Measurements from ENCODE around the gene PEX11G.

Gene PEX11G

DNA sequence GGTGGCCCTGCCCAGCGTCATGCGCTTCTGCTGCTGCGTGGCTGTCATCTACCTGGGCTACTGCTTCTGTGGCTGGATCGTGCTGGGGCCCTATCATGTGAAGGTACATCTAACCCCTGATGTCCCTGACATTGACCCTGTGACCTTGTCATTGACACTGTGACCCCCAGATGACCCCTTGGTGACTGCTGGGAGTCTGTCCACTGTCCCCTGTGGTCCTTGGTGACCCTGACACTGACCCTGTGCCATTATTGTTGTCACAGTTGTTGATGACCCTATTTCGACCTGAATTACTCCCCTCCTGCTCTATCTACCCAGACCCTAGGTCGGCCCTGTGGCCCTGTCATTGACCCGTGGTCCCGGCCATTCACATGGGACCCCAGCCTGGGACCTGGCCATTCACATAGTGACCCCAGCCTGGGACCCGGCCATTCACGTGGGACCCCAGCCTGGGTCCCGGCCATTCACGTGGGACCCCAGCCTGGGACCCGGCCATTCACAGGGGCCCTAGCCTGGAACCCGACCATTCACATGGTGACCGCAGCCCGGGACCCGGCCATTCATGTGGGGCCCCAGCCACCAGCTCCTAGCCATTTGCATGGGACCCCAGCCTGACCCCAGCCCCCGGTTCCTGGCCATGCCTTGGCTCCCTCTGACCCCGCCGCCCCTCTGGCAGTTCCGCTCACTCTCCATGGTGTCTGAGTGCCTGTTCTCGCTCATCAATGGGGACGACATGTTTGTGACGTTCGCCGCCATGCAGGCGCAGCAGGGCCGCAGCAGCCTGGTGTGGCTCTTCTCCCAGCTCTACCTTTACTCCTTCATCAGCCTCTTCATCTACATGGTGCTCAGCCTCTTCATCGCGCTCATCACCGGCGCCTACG is 41.0 kb upstream of the PEX11G start:
- H3K4me3 ChIP-seq (ENCODE audit: low read depth, low read length) = no peak overlapping the region
- TF ChIP-seq, protein P1, sequence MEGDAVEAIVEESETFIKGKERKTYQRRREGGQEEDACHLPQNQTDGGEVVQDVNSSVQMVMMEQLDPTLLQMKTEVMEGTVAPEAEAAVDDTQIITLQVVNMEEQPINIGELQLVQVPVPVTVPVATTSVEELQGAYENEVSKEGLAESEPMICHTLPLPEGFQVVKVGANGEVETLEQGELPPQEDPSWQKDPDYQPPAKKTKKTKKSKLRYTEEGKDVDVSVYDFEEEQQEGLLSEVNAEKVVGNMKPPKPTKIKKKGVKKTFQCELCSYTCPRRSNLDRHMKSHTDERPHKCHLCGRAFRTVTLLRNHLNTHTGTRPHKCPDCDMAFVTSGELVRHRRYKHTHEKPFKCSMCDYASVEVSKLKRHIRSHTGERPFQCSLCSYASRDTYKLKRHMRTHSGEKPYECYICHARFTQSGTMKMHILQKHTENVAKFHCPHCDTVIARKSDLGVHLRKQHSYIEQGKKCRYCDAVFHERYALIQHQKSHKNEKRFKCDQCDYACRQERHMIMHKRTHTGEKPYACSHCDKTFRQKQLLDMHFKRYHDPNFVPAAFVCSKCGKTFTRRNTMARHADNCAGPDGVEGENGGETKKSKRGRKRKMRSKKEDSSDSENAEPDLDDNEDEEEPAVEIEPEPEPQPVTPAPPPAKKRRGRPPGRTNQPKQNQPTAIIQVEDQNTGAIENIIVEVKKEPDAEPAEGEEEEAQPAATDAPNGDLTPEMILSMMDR (IDR thresholded peaks at IDR 0.05; ENCODE audit: borderline replicate concordance, insufficient read depth, low read depth, low read length) = no peak

DNA sequence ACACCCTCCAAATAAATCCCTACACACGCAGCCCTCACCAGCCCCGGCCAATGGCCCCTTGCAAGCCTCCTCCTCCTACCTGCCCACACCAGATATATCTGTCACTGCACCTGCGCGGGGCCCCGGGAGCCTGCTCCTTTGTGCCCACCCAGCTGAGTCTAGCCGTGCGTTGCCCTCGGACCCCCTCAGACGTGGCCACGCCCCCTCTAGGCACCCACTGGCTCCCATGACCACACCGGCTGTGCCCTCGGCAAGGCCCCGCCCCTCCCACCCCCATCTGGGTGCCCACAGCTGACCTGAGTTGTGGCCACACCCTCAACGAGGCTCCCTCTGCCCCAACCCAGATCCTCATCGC is 40.4 kb upstream of the PEX11G start:
- no peak overlapping the region for H3K4me3 ChIP-seq (ENCODE audit: low read depth, low read length)
- TF ChIP-seq, protein P1 (IDR thresholded peaks at IDR 0.05; ENCODE audit: borderline replicate concordance, insufficient read depth, low read depth, low read length) = no peak

DNA sequence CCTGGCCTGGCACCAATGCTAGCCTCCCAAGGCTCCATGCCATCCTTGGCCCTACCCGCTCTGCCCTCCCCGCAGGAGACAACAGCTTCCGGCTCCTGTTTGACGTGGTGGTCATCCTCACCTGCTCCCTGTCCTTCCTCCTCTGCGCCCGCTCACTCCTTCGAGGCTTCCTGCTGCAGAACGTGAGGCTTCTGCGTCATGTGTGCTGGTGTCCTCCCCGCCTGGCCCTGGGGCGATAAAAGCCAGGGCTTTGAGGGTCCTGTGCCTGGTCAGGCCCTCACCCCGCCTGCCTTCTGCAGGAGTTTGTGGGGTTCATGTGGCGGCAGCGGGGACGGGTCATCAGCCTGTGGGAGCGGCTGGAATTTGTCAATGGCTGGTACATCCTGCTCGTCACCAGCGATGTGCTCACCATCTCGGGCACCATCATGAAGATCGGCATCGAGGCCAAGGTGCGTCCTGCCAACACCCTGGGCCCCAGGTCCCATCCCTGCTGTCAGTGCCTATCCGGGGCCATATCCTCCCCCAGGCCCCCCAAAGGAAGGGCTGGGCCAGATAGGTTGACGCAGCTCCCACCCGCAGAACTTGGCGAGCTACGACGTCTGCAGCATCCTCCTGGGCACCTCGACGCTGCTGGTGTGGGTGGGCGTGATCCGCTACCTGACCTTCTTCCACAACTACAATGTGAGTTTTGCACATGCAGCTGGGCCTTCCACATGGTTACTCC is 39.8 kb upstream of the PEX11G start:
- no peak overlapping the region for H3K4me3 ChIP-seq (ENCODE audit: low read depth, low read length)
- TF ChIP-seq, protein P1 (IDR thresholded peaks at IDR 0.05; ENCODE audit: borderline replicate concordance, insufficient read depth, low read depth, low read length) = no peak

DNA sequence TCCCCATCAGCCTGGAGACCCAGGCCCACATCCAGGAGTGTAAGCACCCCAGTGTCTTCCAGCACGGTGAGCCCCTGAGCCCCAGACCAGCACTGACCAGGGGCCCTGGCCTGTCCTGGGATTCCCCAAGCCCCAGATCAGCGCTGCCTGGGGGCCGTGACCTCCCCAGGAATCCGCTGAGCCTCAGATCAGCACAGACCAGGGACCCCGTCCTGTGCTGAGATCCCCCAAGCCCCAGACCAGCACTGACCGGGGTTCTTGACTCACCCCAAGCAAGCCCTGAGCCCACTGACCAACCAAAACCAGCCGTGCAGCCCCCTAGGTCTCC is 39.3 kb upstream of the PEX11G start:
- H3K4me3 ChIP-seq (ENCODE audit: low read depth, low read length) = no peak overlapping the region
- TF ChIP-seq, protein P1 (IDR thresholded peaks at IDR 0.05; ENCODE audit: borderline replicate concordance, insufficient read depth, low read depth, low read length) = no peak

DNA sequence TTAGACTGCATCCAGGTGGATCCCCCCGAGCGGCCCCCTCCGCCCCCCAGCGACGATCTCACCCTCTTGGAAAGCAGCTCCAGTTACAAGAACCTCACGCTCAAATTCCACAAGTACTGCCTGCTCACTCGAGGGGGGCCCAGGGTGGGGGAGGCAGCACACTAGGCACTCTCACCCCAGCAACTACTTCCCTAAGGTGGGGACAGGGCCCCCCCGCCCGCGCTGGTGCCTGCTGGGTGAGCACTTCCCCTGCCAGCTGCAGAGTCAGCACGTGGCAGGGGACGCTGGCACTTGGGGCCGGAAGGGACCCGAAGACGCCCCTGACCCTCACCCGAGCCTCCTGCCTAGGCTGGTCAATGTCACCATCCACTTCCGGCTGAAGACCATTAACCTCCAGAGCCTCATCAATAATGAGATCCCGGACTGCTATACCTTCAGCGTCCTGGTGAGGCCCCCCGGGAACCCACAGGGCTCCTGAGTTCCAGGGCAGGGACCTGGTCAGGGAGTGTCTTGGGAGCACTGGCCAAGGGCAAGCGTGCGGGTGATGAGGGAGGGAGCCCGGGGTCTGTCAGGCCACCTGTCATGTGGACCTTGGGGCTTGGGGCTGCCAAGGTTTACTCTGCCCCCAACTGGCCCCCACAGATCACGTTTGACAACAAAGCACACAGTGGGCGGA is 38.8 kb upstream of the PEX11G start:
- H3K4me3 ChIP-seq (ENCODE audit: low read depth, low read length) = no peak overlapping the region
- TF ChIP-seq, protein P1 (IDR thresholded peaks at IDR 0.05; ENCODE audit: borderline replicate concordance, insufficient read depth, low read depth, low read length) = no peak

DNA sequence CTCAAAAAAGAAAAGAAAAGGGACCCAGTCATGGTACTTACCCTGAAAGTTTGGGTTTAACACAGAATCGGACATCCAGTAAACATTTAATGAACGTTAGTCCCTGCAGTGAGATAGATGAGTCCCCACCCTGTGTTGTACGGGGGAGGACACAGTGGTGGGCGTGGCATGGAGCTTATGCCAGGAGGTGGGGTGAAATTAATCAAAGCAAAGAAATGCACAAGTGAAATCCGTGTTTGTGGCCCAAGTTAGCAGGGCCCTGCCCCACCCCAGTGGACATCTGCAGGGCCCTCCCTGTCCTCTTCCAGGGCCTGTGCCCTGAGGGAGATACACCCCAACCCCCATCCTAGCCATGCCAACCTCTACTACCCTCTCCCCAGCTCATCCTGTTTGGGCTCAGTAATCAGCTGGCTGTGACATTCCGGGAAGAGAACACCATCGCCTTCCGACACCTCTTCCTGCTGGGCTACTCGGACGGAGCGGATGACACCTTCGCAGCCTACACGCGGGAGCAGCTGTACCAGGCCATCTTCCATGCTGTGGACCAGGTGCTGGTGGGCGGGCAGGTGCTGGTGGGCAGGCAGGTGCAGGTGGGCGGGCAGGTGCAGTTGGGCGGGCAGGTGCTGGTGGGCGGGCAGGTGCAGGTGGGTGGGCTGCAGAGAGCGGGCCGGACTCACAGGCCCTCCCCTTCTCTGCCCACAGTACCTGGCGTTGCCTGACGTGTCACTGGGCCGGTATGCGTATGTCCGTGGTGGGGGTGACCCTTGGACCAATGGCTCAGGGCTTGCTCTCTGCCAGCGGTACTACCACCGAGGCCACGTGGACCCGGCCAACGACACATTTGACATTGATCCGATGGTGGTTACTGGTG is 37.5 kb upstream of the PEX11G start:
- H3K4me3 ChIP-seq (ENCODE audit: low read depth, low read length) = no peak overlapping the region
- TF ChIP-seq, protein P1 (IDR thresholded peaks at IDR 0.05; ENCODE audit: borderline replicate concordance, insufficient read depth, low read depth, low read length) = no peak
